ENCODE measurements around the gene SZRD1. TPM values are rescaled to one million over a fixed set of nuclear protein-coding genes. Genes with fewer than 3 reads are reported as not detected.

The SZRD1 gene
- total and polyA plus RNA-seq, 2 of the 4 experiments (the other 2 are of a cell fraction), result 119 to 149 TPM

GRCh38 chr1:16326833-16327404 is 40.1 kb upstream of the SZRD1 start:
- Histone ChIP-seq H3K56ac (ENCODE audit: extremely low read depth, insufficient read depth, low read length) (no peak overlapping the region), H2AK5ac (ENCODE audit: low read depth, low read length) (no peak overlapping the region), H3K9ac (ENCODE audit: low read depth, low read length) (no peak overlapping the region), H3K79me1 (ENCODE audit: low read depth in 1 of 2, low read length in 2 of 2) (peaks cover 19 to 60% of the 10 kb centered on the region in 2 experiments; a peak in 3 of 4 replicates), H4K5ac (ENCODE audit: low read depth, low read length) (no peak overlapping the region), H3K27ac (ENCODE audit: insufficient read depth, low read length) (no peak overlapping the region), H3K27me3 (ENCODE audit: control insufficient read depth, insufficient read depth, low read length) (no peaks in the 10 kb centered on the region), H3K4ac (ENCODE audit: low read depth, low read length) (no peak overlapping the region), H3K9me3 (ENCODE audit: control insufficient read depth, insufficient read depth, low read length) (no peaks in the 10 kb centered on the region), H3K4me1 (ENCODE audit: control insufficient read depth, insufficient read depth, low read length) (peaks cover 2% of the 10 kb centered on the region), H3K9me1 (ENCODE audit: insufficient read depth, low read length) (peaks cover 9% of the 10 kb centered on the region; the same call in 1 of the 2 replicates), H2BK20ac (ENCODE audit: low read depth, low read length) (no peak overlapping the region), H2BK5ac (ENCODE audit: low read depth, low read length, poor library complexity, severe bottlenecking) (peak overlapping the region; percentile 45), H4K20me1 (ENCODE audit: insufficient read depth, low read length) (peaks cover 57% of the 10 kb centered on the region), H3K4me3 (ENCODE audit: insufficient read depth, low read depth, low read length) (no peak overlapping the region), H2BK120ac (ENCODE audit: low read depth, low read length) (no peak overlapping the region), H2AK9ac (replicated peaks; ENCODE audit: low read depth, low read length, poor library complexity) (no peak overlapping the region), H3K36me3 (ENCODE audit: control insufficient read depth, insufficient read depth, low read length) (no peaks in the 10 kb centered on the region), H3K18ac (ENCODE audit: low read depth, low read length) (no peak overlapping the region), H2AFZ (replicated peaks; ENCODE audit: low read length, poor library complexity) (no peak overlapping the region), H4K91ac (ENCODE audit: insufficient read depth, low read depth, low read length) (no peak overlapping the region), H2BK15ac (ENCODE audit: low read depth, low read length) (no peak overlapping the region), H3K14ac (replicated peaks; ENCODE audit: low read depth, low read length) (no peak overlapping the region), H4K8ac (ENCODE audit: low read depth in 2 of 2, low read length in 2 of 2) (no peak overlapping the region), H3K4me2 (ENCODE audit: low read depth, low read length) (no peak overlapping the region), H3K23ac (ENCODE audit: low read depth, low read length) (0 out of 2 replicates have a peak overlapping the region, but pooled peaks have one; percentile 42)
- no peak for TF ChIP-seq SMC3 (IDR thresholded peaks at IDR 0.05; ENCODE audit: low read depth, low read length)
- TF ChIP-seq CEBPB (IDR thresholded peaks at IDR 0.05; ENCODE audit: low read depth, low read length), result no peak
- TF ChIP-seq RAD21 (IDR thresholded peaks at IDR 0.05; ENCODE audit: low read length), result no peak
- no peak for TF ChIP-seq CHD1 (IDR thresholded peaks at IDR 0.05; ENCODE audit: low read depth, low read length)
- no peak for TF ChIP-seq BHLHE40 (IDR thresholded peaks at IDR 0.05; ENCODE audit: low read depth, low read length)
- TF ChIP-seq FOS (IDR thresholded peaks at IDR 0.05; ENCODE audit: low read depth, low read length), result no peak
- TF ChIP-seq MAZ (IDR thresholded peaks at IDR 0.05; ENCODE audit: borderline replicate concordance, low read depth, low read length), result no peak
- TF ChIP-seq, protein P1, sequence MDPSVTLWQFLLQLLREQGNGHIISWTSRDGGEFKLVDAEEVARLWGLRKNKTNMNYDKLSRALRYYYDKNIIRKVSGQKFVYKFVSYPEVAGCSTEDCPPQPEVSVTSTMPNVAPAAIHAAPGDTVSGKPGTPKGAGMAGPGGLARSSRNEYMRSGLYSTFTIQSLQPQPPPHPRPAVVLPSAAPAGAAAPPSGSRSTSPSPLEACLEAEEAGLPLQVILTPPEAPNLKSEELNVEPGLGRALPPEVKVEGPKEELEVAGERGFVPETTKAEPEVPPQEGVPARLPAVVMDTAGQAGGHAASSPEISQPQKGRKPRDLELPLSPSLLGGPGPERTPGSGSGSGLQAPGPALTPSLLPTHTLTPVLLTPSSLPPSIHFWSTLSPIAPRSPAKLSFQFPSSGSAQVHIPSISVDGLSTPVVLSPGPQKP (IDR thresholded peaks at IDR 0.05; ENCODE audit: borderline replicate concordance, low read depth, low read length), result no peak
- no peak for TF ChIP-seq NFE2L2 (IDR thresholded peaks at IDR 0.05; ENCODE audit: low read depth, low read length)
- no peak for TF ChIP-seq MXI1 (IDR thresholded peaks at IDR 0.05; ENCODE audit: borderline replicate concordance, low read depth, low read length)
- TF ChIP-seq USF2 (IDR thresholded peaks at IDR 0.05; ENCODE audit: low read depth, low read length), result no peak
- ChIA-PET POLR2A (ENCODE audit: unreplicated experiment) (no interaction called here), CTCF (interaction anchor here (0.6 to 0.9 kb wide), 2 partner anchors 12 to 55 kb away, joined by 4 read pairs; no protein-coding TSS in a partner anchor)
- ATAC-seq (ENCODE audit: low read depth) (no peak), DNase-seq (no peak)
- dilution Hi-C loops (cut with HindIII; ENCODE audit: low sequenced_read_pairs, unreplicated experiment), result no loop called here
- in situ Hi-C loops (cut with MboI; ENCODE audit: low sequenced_read_pairs), result no loop called here
- WGBS, 2 experiments (ENCODE audit: extremely low coverage in 2 of 2, insufficient read length in 1 of 2), result 83% methylated on average over 3 of the region's 5 CpGs; no CpG with 5 or more reads in 1 of the 2 experiments
- intact Hi-C loops (cut with micrococcal nuclease), result no loop called here
- BruUV-seq (replicated peaks), result no TSS peak

Data from IMR-90 (cell line).